LoVo (cell line): Measurements from ENCODE around the gene TSPYL4.

Experiments used
- DNase-seq: peaks from one replicate; pipeline ENCODE4 v3.0.0-alpha.2; 2016; ENCODE audit warnings: low spot score

The TSPYL4 gene

GRCh38 chr6:116268589-116269293 lies 14.9 kb upstream of the TSPYL4 start:
- DNase-seq, result peak; percentile 78

- DNase-seq, result no peak
Measured at GRCh38 chr6:116267836-116268588, 14.1 kb upstream of the TSPYL4 start.

- DNase-seq, result no peak
Measured at GRCh38 chr6:116266803-116267202, 12.9 kb upstream of the TSPYL4 start.

- DNase-seq, result no peak
Measured at GRCh38 chr6:116265041-116265829, 11.4 kb upstream of the TSPYL4 start.

- no peak for DNase-seq
Measured at GRCh38 chr6:116263353-116263752, 9.5 kb upstream of the TSPYL4 start.

- DNase-seq, result no peak
Measured at GRCh38 chr6:116258520-116258919, 4.6 kb upstream of the TSPYL4 start.

GRCh38 chr6:116256694-116257093 lies 2.8 kb upstream of the TSPYL4 start:
- DNase-seq, result no peak

- no peak for DNase-seq
Measured at GRCh38 chr6:116255246-116255800, 1.4 kb upstream of the TSPYL4 start.

- DNase-seq, result no peak
Measured at GRCh38 chr6:116254297-116255056, 602 bp upstream of the TSPYL4 start.

- DNase-seq, result no peak
Measured at GRCh38 chr6:116253188-116253504, 729 bp downstream of the TSPYL4 start.

- no peak for DNase-seq
Measured at GRCh38 chr6:116251568-116252384, 2.1 kb downstream of the TSPYL4 start.

GRCh38 chr6:116248577-116248976 lies 5.3 kb downstream of the TSPYL4 start:
- DNase-seq, result no peak

- no peak for DNase-seq
Measured at GRCh38 chr6:116247285-116247684, 6.6 kb downstream of the TSPYL4 start.

GRCh38 chr6:116246089-116246488 lies 7.8 kb downstream of the TSPYL4 start:
- no peak for DNase-seq

- no peak for DNase-seq
Measured at GRCh38 chr6:116244284-116244683, 9.6 kb downstream of the TSPYL4 start.

GRCh38 chr6:116239856-116240255 lies 14.0 kb downstream of the TSPYL4 start:
- DNase-seq, result no peak

GRCh38 chr6:116239256-116239655 lies 14.6 kb downstream of the TSPYL4 start:
- DNase-seq, result no peak

GRCh38 chr6:116238083-116238482 lies 15.8 kb downstream of the TSPYL4 start:
- DNase-seq, result no peak

- DNase-seq, result no peak
Measured at GRCh38 chr6:116234689-116235088, 19.2 kb downstream of the TSPYL4 start.

- DNase-seq, result no peak
Measured at GRCh38 chr6:116229287-116229913, 24.5 kb downstream of the TSPYL4 start.

GRCh38 chr6:116223355-116223754 lies 30.5 kb downstream of the TSPYL4 start:
- no peak for DNase-seq
